HCT116 (cell line): ENCODE results near the gene SLC7A10.

ENCODE experiments used
- CTCF ChIP-seq, 3 experiments: fragments of 200-600 bp in 1 of 3; sonication (generic) in 1 of 3; IDR thresholded peaks in 2 of 3; conservative IDR thresholded peaks in 1 of 3; 2 replicates each; pipeline ENCODE4 v1.5.1; 2012 to 2017; ENCODE audit warnings: low read depth in 2 of 3, low read length in 2 of 3, antibody characterized with exemption in 1 of 3, borderline replicate concordance in 1 of 3, control low read depth in 1 of 3, mild to moderate bottlenecking in 1 of 3, mixed read lengths in 1 of 3, mixed run types in 1 of 3, moderate library complexity in 1 of 3; ENCODE audit not compliant: insufficient read depth in 1 of 3
- EZH2 ChIP-seq: fragments of 200-600 bp; sonication (generic); IDR thresholded peaks from 2 replicates; pipeline ENCODE4 v1.6.1; 2017; ENCODE audit warnings: antibody characterized with exemption, mixed run types
- POLR2A ChIP-seq: IDR thresholded peaks from 2 replicates; pipeline ENCODE4 v1.7.0; 2011; ENCODE audit warnings: borderline replicate concordance; ENCODE audit not compliant: insufficient read depth, insufficient read length; ENCODE audit errors: extremely low read depth
- TF ChIP-seq, protein P1 (sequence below): IDR thresholded peaks from 2 replicates; pipeline ENCODE4 v1.6.1; 2012

DNA sequence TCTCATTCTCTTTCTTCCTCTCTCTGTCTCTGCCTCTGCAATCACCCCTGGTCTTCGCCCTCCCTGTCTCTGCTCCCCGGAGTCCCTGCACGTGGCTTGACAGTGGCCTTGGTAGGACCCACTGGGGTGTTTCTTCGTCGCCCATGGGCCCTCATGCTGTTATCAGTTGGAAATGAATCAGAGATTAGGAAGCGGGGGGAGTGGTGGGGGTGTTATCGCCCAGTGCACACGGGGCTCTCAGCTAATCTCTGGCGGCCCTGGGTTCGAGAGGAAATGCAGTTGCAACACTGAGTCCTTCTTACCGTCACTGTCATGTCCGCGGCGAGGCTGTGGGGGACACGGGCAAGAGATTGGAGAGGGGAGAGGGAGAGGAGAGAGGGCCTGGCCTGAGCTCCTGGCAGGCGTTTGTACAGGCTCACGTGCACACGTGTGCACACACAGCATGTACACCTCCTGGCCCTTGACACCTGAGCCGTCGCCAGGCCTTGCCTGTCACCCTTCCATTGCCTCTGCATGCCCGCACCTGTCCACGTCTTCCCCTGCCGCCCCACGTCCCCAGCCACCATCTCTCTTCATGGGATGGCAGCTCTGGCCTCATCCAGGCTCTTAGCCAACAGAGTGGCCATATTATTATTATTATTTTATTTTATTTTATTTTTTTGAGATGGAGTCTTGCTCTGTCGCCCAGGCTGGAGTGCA is 37.8 kb upstream of the SLC7A10 start:
- TF ChIP-seq POLR2A = no peak
- no peak for TF ChIP-seq EZH2
- TF ChIP-seq CTCF (IDR thresholded peaks at IDR 0.05 in 2 of 3, conservative IDR thresholded peaks at IDR 0.05 in 1 of 3; ENCODE audit: borderline replicate concordance in 1 of 3, insufficient read depth in 1 of 3, low read depth in 2 of 3, low read length in 2 of 3) = no peak
- TF ChIP-seq, protein P1, sequence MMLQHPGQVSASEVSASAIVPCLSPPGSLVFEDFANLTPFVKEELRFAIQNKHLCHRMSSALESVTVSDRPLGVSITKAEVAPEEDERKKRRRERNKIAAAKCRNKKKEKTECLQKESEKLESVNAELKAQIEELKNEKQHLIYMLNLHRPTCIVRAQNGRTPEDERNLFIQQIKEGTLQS = no peak
